Chondrocyte (in vitro differentiated cells): ENCODE measurements around the gene CFAP45. TPM values are rescaled to one million over a fixed set of nuclear protein-coding genes. Genes with fewer than 3 reads are reported as not detected.

Experiments
- DNase-seq: peaks from one replicate; pipeline ENCODE4 v3.0.0; 2021; ENCODE audit warnings: mixed read lengths, low spot score
- H3K27ac Mint-ChIP-seq: one replicate; pipeline ENCODE4 v1.8.0; 2021; ENCODE audit warnings: mild to moderate bottlenecking, moderate library complexity, mixed read lengths; ENCODE audit not compliant: unreplicated experiment
- H3K27me3 Mint-ChIP-seq: 2 replicates; pipeline ENCODE4 v1.8.0; 2021; ENCODE audit warnings: low read depth, mixed read lengths
- H3K36me3 Mint-ChIP-seq: 2 replicates; pipeline ENCODE4 v1.8.0; 2021; ENCODE audit warnings: low read depth, mixed read lengths
- H3K4me1 Mint-ChIP-seq: 2 replicates; pipeline ENCODE4 v1.8.0; 2021; ENCODE audit warnings: low read depth, mild to moderate bottlenecking, mixed read lengths
- H3K4me3 Mint-ChIP-seq: one replicate; pipeline ENCODE4 v1.8.0; 2021; ENCODE audit warnings: mild to moderate bottlenecking, moderate library complexity, mixed read lengths; ENCODE audit not compliant: unreplicated experiment
- H3K9me3 Mint-ChIP-seq: 2 replicates; pipeline ENCODE4 v1.8.0; 2021; ENCODE audit warnings: low read depth, mixed read lengths
- CTCF ChIP-seq: fragments of 200-600 bp; sonication (generic); IDR thresholded peaks from 2 replicates; pipeline ENCODE4 v1.5.0; 2021; ENCODE audit warnings: antibody characterized with exemption, mild to moderate bottlenecking, moderate library complexity
- long read RNA-seq: library from polyadenylated mRNA; stranded (forward); transcript quantifications from one replicate; pipeline ENCODE4 v2.0.0, GENCODE V29; 2021
- total RNA-seq: library from RNA; stranded (reverse); gene quantifications from 3 replicates; pipeline ENCODE4 v1.2.1, GENCODE V29; 2021

The CFAP45 gene, protein sequence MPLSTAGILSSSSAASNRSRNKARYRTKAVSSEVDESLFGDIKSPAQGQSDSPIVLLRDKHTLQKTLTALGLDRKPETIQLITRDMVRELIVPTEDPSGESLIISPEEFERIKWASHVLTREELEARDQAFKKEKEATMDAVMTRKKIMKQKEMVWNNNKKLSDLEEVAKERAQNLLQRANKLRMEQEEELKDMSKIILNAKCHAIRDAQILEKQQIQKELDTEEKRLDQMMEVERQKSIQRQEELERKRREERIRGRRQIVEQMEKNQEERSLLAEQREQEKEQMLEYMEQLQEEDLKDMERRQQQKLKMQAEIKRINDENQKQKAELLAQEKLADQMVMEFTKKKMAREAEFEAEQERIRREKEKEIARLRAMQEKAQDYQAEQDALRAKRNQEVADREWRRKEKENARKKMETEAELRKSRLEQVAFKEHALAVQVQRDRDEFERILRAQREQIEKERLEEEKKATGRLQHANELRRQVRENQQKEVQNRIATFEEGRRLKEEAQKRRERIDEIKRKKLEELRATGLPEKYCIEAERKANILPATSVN
- 0.37 to 0.95 TPM (median 0.73 TPM) in 3 replicates for total RNA-seq
- long read RNA-seq = 0 reads

DNA sequence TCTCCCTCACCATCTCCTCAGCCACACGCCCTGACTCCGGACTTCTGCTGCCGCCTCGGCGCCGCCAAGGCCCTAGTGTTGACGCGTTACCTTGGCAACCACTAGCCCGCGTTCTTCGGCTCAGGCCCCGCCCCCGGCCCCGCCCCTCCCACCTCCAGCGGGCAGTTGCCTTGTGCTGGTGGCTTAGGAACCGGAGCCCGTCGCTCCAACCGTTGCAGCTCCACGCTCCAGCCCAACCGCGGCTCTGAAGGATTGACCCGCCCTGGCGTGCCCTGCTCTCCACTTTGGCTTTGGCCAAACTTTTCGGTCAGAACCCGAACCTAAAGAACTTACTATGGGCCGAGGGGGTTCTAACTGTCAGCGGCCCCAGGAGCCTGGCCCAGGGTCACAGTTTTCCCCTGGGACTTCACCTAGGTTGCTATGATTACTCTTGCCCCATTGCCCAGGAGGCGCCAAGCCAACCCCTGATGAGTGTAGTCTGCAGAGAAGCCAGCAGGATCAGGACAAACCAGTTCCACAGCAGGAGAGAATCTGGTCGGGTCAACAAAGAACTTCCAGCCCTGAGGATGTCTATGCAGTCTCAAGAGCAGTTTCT is at the start of gene CFAP45:
CFAP45 (minus strand) TSS at position 80 of the 595 bp plus-strand sequence; CDS start at position 13, 67 bp downstream.
- Mint-ChIP-seq H3K27me3 (no peaks in the 10 kb centered on the region), H3K9me3 (peaks cover 6% of the 10 kb centered on the region), H3K27ac (peak within 1 kb of the TSS; percentile 87), H3K4me3 (no peak within 1 kb of the TSS), H3K4me1 (peaks cover 17% of the 10 kb centered on the region), H3K36me3 (peaks cover 1% of the 10 kb centered on the region)
- DNase-seq = no peak
- no peak for TF ChIP-seq CTCF

- Mint-ChIP-seq H3K4me3 (no peak overlapping the region), H3K27me3 (peaks cover 55% of the 10 kb centered on the region), H3K36me3 (no peaks in the 10 kb centered on the region), H3K4me1 (peaks cover 13% of the 10 kb centered on the region), H3K27ac (no peak overlapping the region), H3K9me3 (no peaks in the 10 kb centered on the region)
- no peak for TF ChIP-seq CTCF
- DNase-seq = no peak
These were observed 49.2 kb upstream of the CFAP45 start for GRCh38 chr1:159949123-159949522.

DNA sequence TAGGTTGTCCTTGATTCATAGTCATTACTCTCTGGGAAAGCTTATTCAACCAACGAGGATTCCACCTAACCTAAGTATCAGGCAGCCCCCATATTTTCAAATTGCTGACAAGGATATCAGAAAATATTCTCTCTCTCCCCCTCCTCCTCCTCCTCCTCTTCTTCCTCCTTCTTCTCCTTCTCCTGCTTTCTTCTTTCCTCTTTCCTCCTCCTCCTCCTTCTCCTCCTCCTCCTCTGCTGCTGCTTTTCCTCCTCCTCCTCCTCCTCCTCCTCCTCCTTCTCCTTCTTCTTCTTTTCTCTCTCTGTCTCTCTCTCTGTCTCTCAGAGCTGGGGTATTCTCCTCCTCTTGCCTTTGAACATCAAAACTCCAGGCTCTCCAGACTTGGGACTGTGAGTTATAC is 48.0 kb upstream of the CFAP45 start:
- Mint-ChIP-seq H3K36me3 (no peaks in the 10 kb centered on the region), H3K4me1 (peaks cover 13% of the 10 kb centered on the region), H3K27me3 (peaks cover 54% of the 10 kb centered on the region), H3K9me3 (no peaks in the 10 kb centered on the region), H3K4me3 (no peak overlapping the region), H3K27ac (no peak overlapping the region)
- TF ChIP-seq CTCF = no peak
- DNase-seq = no peak

GRCh38 chr1:159946242-159947187 is 46.5 kb upstream of the CFAP45 start:
- no peak for TF ChIP-seq CTCF
- H3K9me3 Mint-ChIP-seq = no peaks in the 10 kb centered on the region
- H3K4me3 Mint-ChIP-seq = peak overlapping the region; percentile 68
- H3K36me3 Mint-ChIP-seq = no peaks in the 10 kb centered on the region
- H3K27me3 Mint-ChIP-seq = peaks cover 43% of the 10 kb centered on the region
- no peak overlapping the region for H3K27ac Mint-ChIP-seq
- DNase-seq = no peak
- peaks cover 13% of the 10 kb centered on the region for H3K4me1 Mint-ChIP-seq
